Measurements from ENCODE around the gene COX4I1.

GRCh38 chr16:85845266-85845665, 45.8 kb downstream of the COX4I1 start:
- no peak for TF ChIP-seq CTCF (IDR thresholded peaks at IDR 0.05)
- no peak for TF ChIP-seq POLR2A (IDR thresholded peaks at IDR 0.05)

All from thyroid gland (tissue), 4 donors.